Transverse colon (tissue), 4 donors: ENCODE measurements around the gene CXorf58. TPM values are rescaled to one million over a fixed set of nuclear protein-coding genes. Genes with fewer than 3 reads are reported as not detected.
"Not testable (repeated sequence)": the region's sequence is repeated elsewhere in the genome, so short reads cannot be mapped to it uniquely, and the experiment has no call there.

ENCODE experiments used
- DNase-seq: peaks from one replicate; pipeline ENCODE4 v3.0.0-alpha.2; 2019
- H3K27ac ChIP-seq, 4 donors: fragments of 200-600 bp; sonication (generic); 2 replicates each; pipeline ENCODE4 v1.5.1; 2016 to 2018; ENCODE audit warnings: inconsistent platforms in 4 of 4
- H3K27me3 ChIP-seq: fragments of 200-600 bp; sonication (generic); 2 replicates; pipeline ENCODE4 v1.5.1; 2017; ENCODE audit warnings: inconsistent platforms
- H3K36me3 ChIP-seq, 4 donors: fragments of 200-600 bp; sonication (generic); 2 replicates each; pipeline ENCODE4 v1.5.1; 2017 to 2019; ENCODE audit warnings: inconsistent platforms in 4 of 4
- H3K4me1 ChIP-seq, 4 donors: fragments of 200-600 bp; sonication (generic); 2 replicates each; pipeline ENCODE4 v1.5.1; 2017 to 2020; ENCODE audit warnings: inconsistent platforms in 4 of 4
- H3K4me3 ChIP-seq, 4 donors: fragments of 200-600 bp; sonication (generic); 1 replicate in 1 of 4; 2 replicates in 3 of 4; pipeline versions ENCODE4 v1.5.1 to v1.6.1; 2017 to 2019; ENCODE audit warnings: inconsistent platforms in 4 of 4
- H3K9me3 ChIP-seq, 2 donors: fragments of 200-600 bp; sonication (generic); 2 replicates each; pipeline ENCODE4 v1.5.1; 2017 to 2019; ENCODE audit warnings: inconsistent platforms in 2 of 2
- EP300 ChIP-seq: sonication (generic); formaldehyde crosslinking; IDR thresholded peaks from one replicate; pipeline ENCODE4 v1.6.1; 2017; ENCODE audit warnings: antibody characterized with exemption, low read depth
- POLR2A ChIP-seq: fragments of 450-650 bp; IDR thresholded peaks from one replicate; pipeline ENCODE4 v1.6.1; 2016; ENCODE audit warnings: antibody characterized with exemption, mild to moderate bottlenecking, moderate library complexity
- POLR2AphosphoS5 ChIP-seq, 3 donors: sonication (generic); formaldehyde crosslinking; IDR thresholded peaks; one replicate each; pipeline ENCODE4 v1.6.1; 2016; ENCODE audit warnings: antibody characterized with exemption in 3 of 3
- WGBS, 2 donors: methylation state at CpG; one replicate each; pipeline ENCODE4 v1.1.5; 2018; ENCODE audit warnings: low coverage in 1 of 2; 5-methylcytosine and 5-hydroxymethylcytosine counted together
- in situ Hi-C, 4 donors: fragments of 200-750 bp; cut with MboI; loops; one replicate each; pipeline versions ENCODE4 v1.15.0 to v1.15.1; 2017; ENCODE audit warnings: low sequenced_read_pairs in 3 of 4, low pct_ligation_motif_present in 1 of 4, low pct_unique_long_range_greater_than_20kb in 1 of 4
- intact Hi-C: fragments of 100-400 bp; cut with DNase I; formaldehyde crosslinking; loops from one replicate; pipeline ENCODE4 v1.15.1; 2023; ENCODE audit warnings: low total_unique reads
- total RNA-seq, 4 donors: library from RNA; depleted of rRNA; stranded (reverse); fragments of >200 nt; gene quantifications; one replicate each; pipeline ENCODE4 v1.1.0, GENCODE V29; 2016
- TF ChIP-seq, protein P1 (sequence below), 5 experiments: fragments of 200-600 bp in 3 of 5; fragments of 450-650 bp in 2 of 5; sonication (generic) in 3 of 5; IDR thresholded peaks; 1 replicate in 2 of 5; 2 replicates in 3 of 5; pipeline ENCODE4 v1.5.1; 2016 to 2017; ENCODE audit warnings: antibody characterized with exemption in 5 of 5, inconsistent platforms in 3 of 5, mild to moderate bottlenecking in 2 of 5, moderate library complexity in 1 of 5

CXorf58 gene
- total RNA-seq, 4 donors from 2014 or later, result 0.27 TPM; not detected in 3

- no peak for DNase-seq
- Histone ChIP-seq H3K27me3 (no peaks in the 10 kb centered on the region), H3K9me3 (no peaks in the 10 kb centered on the region), H3K27ac (no peak overlapping the region), H3K4me3 (no peak overlapping the region), H3K36me3 (no peaks in the 10 kb centered on the region), H3K4me1 (no peaks in the 10 kb centered on the region)
- in situ Hi-C loops (no loop called here), intact Hi-C loops (no loop called here)
- WGBS, 2 donors, result 60% methylated on average over 5 of the region's 5 CpGs; no CpG with 5 or more reads in 1 of the 2 donors
- TF ChIP-seq, protein P1, sequence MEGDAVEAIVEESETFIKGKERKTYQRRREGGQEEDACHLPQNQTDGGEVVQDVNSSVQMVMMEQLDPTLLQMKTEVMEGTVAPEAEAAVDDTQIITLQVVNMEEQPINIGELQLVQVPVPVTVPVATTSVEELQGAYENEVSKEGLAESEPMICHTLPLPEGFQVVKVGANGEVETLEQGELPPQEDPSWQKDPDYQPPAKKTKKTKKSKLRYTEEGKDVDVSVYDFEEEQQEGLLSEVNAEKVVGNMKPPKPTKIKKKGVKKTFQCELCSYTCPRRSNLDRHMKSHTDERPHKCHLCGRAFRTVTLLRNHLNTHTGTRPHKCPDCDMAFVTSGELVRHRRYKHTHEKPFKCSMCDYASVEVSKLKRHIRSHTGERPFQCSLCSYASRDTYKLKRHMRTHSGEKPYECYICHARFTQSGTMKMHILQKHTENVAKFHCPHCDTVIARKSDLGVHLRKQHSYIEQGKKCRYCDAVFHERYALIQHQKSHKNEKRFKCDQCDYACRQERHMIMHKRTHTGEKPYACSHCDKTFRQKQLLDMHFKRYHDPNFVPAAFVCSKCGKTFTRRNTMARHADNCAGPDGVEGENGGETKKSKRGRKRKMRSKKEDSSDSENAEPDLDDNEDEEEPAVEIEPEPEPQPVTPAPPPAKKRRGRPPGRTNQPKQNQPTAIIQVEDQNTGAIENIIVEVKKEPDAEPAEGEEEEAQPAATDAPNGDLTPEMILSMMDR (IDR thresholded peaks at IDR 0.05), result no peak
- TF ChIP-seq EP300 (no peak), POLR2A (no peak), POLR2AphosphoS5 (IDR thresholded peaks at IDR 0.05) (no peak)
These were observed 56.4 kb downstream of the CXorf58 start for GRCh38 chrX:23964191-23964590.

DNA sequence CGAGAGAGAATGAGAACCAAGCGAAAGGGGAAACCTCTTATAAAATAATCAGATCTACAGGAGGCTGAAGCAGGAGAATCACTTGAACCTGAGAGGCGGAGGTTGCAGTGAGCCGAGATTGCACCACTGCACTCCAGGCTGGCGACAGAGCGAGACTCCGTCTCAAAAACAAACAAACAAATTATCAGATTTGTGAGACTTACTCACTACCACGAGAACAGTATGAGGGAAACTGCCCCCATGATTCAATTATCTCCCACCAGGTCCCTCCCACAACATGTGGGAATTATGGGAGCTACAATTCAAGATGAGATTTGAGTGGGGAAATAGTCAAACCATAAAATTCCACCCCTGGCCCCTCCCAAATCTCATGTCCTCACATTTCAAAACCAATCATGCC is 57.8 kb downstream of the CXorf58 start:
- H3K4me3 ChIP-seq, intact Hi-C loops, in situ Hi-C loops, H3K27me3 ChIP-seq, DNase-seq, H3K4me1 ChIP-seq, H3K27ac ChIP-seq, H3K36me3 ChIP-seq, H3K9me3 ChIP-seq: not testable (repeated sequence)
- 86% methylated on average over 8 of the region's 8 CpGs; no CpG with 5 or more reads in 1 of the 2 donors for WGBS, 2 donors

DNA sequence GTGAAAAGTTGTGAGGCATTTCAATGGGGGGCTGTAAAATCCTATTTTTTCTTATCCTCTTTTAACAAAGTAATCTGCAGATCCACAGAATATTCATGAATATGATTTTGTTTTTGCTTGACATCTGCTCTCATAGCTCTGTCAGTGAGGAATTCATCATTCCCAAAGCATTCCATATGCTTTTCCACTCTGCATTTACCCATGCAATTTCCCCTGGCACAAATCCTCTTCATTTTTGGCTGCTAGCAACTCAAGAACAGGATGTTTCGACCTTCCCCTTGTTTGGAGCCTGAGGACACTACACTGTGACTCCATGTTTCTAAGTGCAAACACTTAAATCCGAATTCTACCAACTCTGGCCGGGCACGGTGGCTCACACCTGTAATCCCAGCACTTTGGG is 70.7 kb downstream of the CXorf58 start:
- Histone ChIP-seq H3K36me3 (no peaks in the 10 kb centered on the region), H3K4me3 (no peak overlapping the region), H3K27me3 (no peaks in the 10 kb centered on the region), H3K4me1 (no peaks in the 10 kb centered on the region), H3K27ac (no peak overlapping the region), H3K9me3 (no peaks in the 10 kb centered on the region)
- in situ Hi-C loops (no loop called here), intact Hi-C loops (no loop called here)
- no peak for DNase-seq
- no peak for TF ChIP-seq POLR2A
- 88% methylated on average over 4 of the region's 4 CpGs; no CpG with 5 or more reads in 1 of the 2 donors for WGBS, 2 donors

DNA sequence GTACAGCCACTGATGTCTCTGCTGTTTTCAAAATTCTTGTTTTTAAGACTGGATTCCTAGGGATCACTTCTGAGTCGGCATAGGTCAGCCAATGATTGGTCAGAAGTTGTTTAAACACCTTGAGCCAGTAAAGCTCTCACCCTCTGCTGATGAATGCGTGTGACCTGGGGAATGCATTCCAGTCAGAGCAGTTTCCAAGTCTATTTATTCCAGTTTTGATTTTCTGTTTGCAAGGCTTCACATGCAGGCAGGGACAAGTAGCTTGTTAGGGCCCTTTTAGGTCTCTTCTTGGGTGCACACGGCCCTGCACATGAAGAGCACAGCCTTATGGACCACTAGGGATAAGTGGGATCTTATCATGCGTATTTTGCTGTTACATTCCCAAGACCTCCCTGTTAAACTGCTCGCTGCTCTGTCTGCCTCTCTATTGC is 72.2 kb downstream of the CXorf58 start:
- DNase-seq, result no peak
- no peaks in the 10 kb centered on the region for H3K4me1 ChIP-seq

DNA sequence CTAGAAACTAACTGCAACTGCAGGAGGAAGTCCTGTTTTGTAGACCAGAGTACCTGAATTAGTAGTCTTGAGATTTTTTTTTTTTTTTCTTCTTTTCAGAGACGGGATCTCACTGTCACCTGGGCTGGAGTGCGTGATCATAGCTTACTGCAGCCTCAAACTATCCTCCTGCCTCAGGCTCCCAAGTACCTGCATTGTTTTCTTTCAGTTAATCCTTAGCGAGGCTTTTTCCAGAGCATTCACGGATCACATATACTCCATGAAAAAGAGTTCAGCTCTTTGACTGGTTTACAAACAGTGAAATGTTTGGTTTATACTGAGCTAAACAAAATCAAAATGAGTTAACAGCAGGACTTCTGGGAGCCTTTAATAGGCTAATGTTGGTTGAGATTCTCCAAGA is 73.4 kb downstream of the CXorf58 start:
- no peak for DNase-seq
- Histone ChIP-seq H3K27me3 (no peaks in the 10 kb centered on the region), H3K27ac (no peak overlapping the region), H3K36me3 (no peaks in the 10 kb centered on the region), H3K4me1 (no peaks in the 10 kb centered on the region), H3K9me3 (no peaks in the 10 kb centered on the region), H3K4me3 (no peak overlapping the region)
- TF ChIP-seq EP300 (no peak), POLR2AphosphoS5 (IDR thresholded peaks at IDR 0.05) (no peak), POLR2A (no peak)
- TF ChIP-seq, protein P1 (IDR thresholded peaks at IDR 0.05), result no peak
- in situ Hi-C loops, result no loop called here
- WGBS, 2 donors, result 62% methylated on average over 4 of the region's 4 CpGs; no CpG with 5 or more reads in 1 of the 2 donors
- intact Hi-C loops, result no loop called here

More for the DNA sequence above, 72.2 kb downstream of the CXorf58 start:
- H3K27ac ChIP-seq, result no peak overlapping the region
- WGBS, 2 donors, result 69% methylated on average over 5 of the region's 5 CpGs; no CpG with 5 or more reads in 1 of the 2 donors
- no peak overlapping the region for H3K4me3 ChIP-seq
- H3K9me3 ChIP-seq, result no peaks in the 10 kb centered on the region
- in situ Hi-C loops, result no loop called here
- no peak for TF ChIP-seq POLR2A
- TF ChIP-seq, protein P1 (IDR thresholded peaks at IDR 0.05), result no peak
- no peak for TF ChIP-seq EP300
- TF ChIP-seq POLR2AphosphoS5 (IDR thresholded peaks at IDR 0.05), result no peak
- intact Hi-C loops, result no loop called here
- no peaks in the 10 kb centered on the region for H3K27me3 ChIP-seq
- H3K36me3 ChIP-seq, result no peaks in the 10 kb centered on the region
